Ovary (tissue), 9 donors: Measurements from ENCODE around the gene MOB3A. TPM values are rescaled to one million over a fixed set of nuclear protein-coding genes. Genes with fewer than 3 reads are reported as not detected.

Experiments
- DNase-seq, 5 donors: peaks; one replicate each; pipeline ENCODE4 v3.0.0-alpha.2; 2019 to 2020
- H3K27ac ChIP-seq, 2 donors: fragments of 200-600 bp; one replicate each; pipeline versions ENCODE4 v1.5.1 to v1.8.0; 2019 to 2022
- H3K27me3 ChIP-seq: fragments of 200-600 bp; one replicate; pipeline ENCODE4 v1.8.0; 2022
- H3K36me3 ChIP-seq: fragments of 200-600 bp; sonication (generic); one replicate; pipeline ENCODE4 v1.5.1; 2019
- H3K4me1 ChIP-seq: one replicate; pipeline ENCODE4 v1.8.1; 2013; ENCODE audit warnings: mild to moderate bottlenecking, moderate library complexity; ENCODE audit not compliant: insufficient read depth
- H3K4me3 ChIP-seq: fragments of 200-600 bp; sonication (generic); one replicate; pipeline ENCODE4 v1.5.1; 2017
- H3K9me3 ChIP-seq, 2 donors: fragments of 200-600 bp in 1 of 2; sonication (generic) in 1 of 2; one replicate each; pipeline versions ENCODE4 v1.5.1 to v1.8.1; 2013 to 2019; ENCODE audit warnings: mild to moderate bottlenecking in 1 of 2, moderate library complexity in 1 of 2
- CTCF ChIP-seq, 3 donors: fragments of 450-650 bp in 2 of 3; fragments of 200-600 bp in 1 of 3; IDR thresholded peaks; one replicate each; pipeline versions ENCODE4 v1.5.1 to v1.8.0; 2016 to 2022; ENCODE audit warnings: antibody characterized with exemption in 3 of 3, mild to moderate bottlenecking in 1 of 3
- EP300 ChIP-seq: sonication (generic); formaldehyde crosslinking; IDR thresholded peaks from one replicate; pipeline ENCODE4 v1.6.1; 2017; ENCODE audit warnings: antibody characterized with exemption
- POLR2A ChIP-seq: fragments of 450-650 bp; IDR thresholded peaks from one replicate; pipeline ENCODE4 v1.6.1; 2017; ENCODE audit warnings: antibody characterized with exemption, mild to moderate bottlenecking, moderate library complexity
- WGBS, 3 donors: extraction: QIAGEN DNeasy Blood & Tissue Kit in 1 of 3; methylation state at CpG; one replicate each; pipeline versions ENCODE4 v1.1.5 to v1.1.7; 2013 to 2017; 5-methylcytosine and 5-hydroxymethylcytosine counted together
- intact Hi-C, 4 donors: fragments of 100-400 bp; cut with DNase I; formaldehyde crosslinking; loops; one replicate each; pipeline versions ENCODE4 v1.11.0 to v1.15.1; 2022 to 2023
- polyA plus RNA-seq, 2 donors: library from polyadenylated mRNA; stranded (reverse); fragments of 200-250 nt in 1 of 2; fragments of 350-450 nt in 1 of 2; fragmentation: Illumina TruSeq in 1 of 2; extraction: RNeasy Lipid Tissue Mini Kit (QIAGEN cat#74804) in 1 of 2; gene quantifications; one replicate each; pipeline ENCODE4 v1.2.3, GENCODE V29; 2013 to 2014
- total RNA-seq, 7 donors: library from RNA; depleted of rRNA in 2 of 7; stranded (reverse); fragments of >200 nt in 2 of 7; fragmentation: NEBNext Ultra II Directional in 3 of 7; extraction: Animal tissue kit (Norgen Biotek cat#: 25700) in 3 of 7; gene quantifications; one replicate each; pipeline versions ENCODE4 v1.1.0 to v1.2.4, GENCODE V29; 2016 to 2023
- donor health status: DM: no; HTN: no; CAD: no; lungs with moderate emphysema.
- donor health status: DM: no; HTN: no; CAD: no.
- donor health status: Bipolar disorder and iron deficiency.
- donor health status: DM: yes; HTN: yes; CAD: no.
- donor health status: DM: no; HTN: no; CAD: no.
- donor health status: DM: yes; HTN: yes; CAD: no.

MOB3A gene
- total and polyA plus RNA-seq, 9 donors, result 16.6 to 61.5 (median 44.1) TPM

DNA sequence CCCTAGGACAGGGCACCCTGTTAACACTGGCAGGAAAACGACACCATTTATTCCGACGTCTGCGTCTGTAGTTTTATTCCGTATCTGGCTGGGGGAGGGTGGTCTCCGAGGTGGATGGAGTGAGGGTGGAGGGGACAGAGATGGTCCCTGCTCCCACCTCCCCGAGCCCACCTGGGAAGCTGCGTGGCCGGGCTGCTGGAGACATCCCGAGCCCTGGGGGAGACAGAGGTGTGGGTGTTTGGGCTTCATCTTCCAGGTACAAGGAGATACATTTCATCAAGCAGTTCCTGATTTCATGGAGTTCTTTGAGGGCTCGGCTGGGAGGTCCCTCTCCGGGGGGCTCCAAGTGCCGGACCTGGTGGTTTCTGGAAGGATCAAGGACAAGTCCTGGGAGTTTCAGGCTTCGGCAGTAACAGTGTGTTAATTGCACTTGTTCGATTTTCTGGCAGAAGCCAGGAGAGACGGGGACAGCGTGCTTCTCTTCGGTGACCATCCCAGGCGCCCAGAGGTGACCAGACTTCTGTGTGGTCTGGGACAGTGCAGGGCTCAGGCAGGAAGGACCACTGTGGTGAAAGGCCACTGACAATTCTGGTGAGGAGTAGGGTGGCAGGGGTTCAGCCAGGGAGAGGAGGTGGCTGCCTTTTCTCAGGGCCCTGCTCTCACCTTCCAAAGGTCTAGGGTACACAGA is 25.0 kb downstream of the MOB3A start:
- no peaks in the 10 kb centered on the region for H3K27me3 ChIP-seq
- no peaks in the 10 kb centered on the region for H3K9me3 ChIP-seq
- intact Hi-C loops, result loop anchor here (2.0 to 10.0 kb wide), 5 partner anchors 49 to 144 kb away; partner anchors contain the start of gene BTBD2 (in 1 of the 4)
- H3K4me3 ChIP-seq, result no peak overlapping the region
- H3K4me1 ChIP-seq, result peaks cover 6% of the 10 kb centered on the region
- no peaks in the 10 kb centered on the region for H3K36me3 ChIP-seq
- WGBS, 3 donors, result 71 to 77% (median 73%) methylated on average over 19 of the region's 19 CpGs
- no peak for TF ChIP-seq EP300
- TF ChIP-seq CTCF (IDR thresholded peaks at IDR 0.05), result no peak
- no peak for TF ChIP-seq POLR2A
- H3K27ac ChIP-seq, result peak overlapping the region in 1 of 2 donors; percentile 49
- DNase-seq, result peak in 1 of 5 donors; percentile 25

- intact Hi-C loops, result loop anchor here (2.0 to 10.0 kb wide), 5 partner anchors 48 to 143 kb away; partner anchors contain the start of gene BTBD2 (in 1 of the 4)
- H3K27ac ChIP-seq, result peak overlapping the region in 1 of 2 donors; percentile 49
- no peaks in the 10 kb centered on the region for H3K9me3 ChIP-seq
- H3K36me3 ChIP-seq, result no peaks in the 10 kb centered on the region
- TF ChIP-seq CTCF (IDR thresholded peaks at IDR 0.05) (no peak), POLR2A (no peak), EP300 (no peak)
- peaks cover 6% of the 10 kb centered on the region for H3K4me1 ChIP-seq
- DNase-seq, result peak in 4 of 5 donors; percentile 66 to 73 (median 68)
- 30 to 46% (median 34%) methylated on average over 10 of the region's 10 CpGs for WGBS, 3 donors
- H3K27me3 ChIP-seq, result no peaks in the 10 kb centered on the region
- no peak overlapping the region for H3K4me3 ChIP-seq
These were observed 25.7 kb downstream of the MOB3A start for GRCh38 chr19:2070436-2070827.

DNA sequence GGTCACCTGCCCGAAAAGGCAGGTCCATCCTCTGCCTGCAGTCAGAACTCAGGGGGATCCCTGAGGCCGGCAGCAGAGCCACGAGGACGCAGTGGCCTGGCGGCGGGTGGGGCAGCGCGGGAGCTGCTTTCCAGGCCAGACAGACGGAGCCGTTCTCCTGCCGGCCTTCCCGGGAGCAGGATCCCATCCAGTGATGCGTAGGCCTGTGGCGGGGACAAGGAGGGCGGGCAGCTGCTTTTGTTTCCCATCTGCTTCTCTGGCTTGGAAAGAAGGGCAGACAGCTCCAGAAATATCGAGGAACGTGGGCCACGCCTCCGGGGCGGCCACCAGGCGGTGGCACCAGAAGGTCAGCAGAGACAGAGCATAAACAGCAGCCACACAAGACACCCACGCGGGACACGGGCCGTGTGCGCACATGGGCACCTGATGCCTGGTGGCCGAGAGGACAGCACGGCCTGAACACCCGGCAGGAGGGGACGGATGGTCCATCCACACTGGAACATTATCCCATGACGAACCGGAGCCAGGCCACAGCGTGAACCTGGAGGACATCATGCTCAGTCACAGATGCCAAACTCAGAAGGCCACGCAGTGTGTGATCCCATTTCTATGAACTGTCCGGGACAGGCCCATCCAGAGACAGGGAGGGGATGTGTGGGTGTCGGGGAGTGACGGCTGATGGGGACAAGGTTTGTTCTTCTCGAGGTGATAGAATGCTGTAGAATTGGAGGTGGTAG is 31.2 kb downstream of the MOB3A start:
- WGBS, 3 donors, result 71 to 73% (median 72%) methylated on average over 38 of the region's 38 CpGs
- intact Hi-C loops, result loop anchor here in 1 of 4 donors (10.0 kb wide), 1 partner anchor 130 kb away; no protein-coding TSS in a partner anchor
- H3K4me1 ChIP-seq, result peaks cover 12% of the 10 kb centered on the region
- no peaks in the 10 kb centered on the region for H3K36me3 ChIP-seq
- no peak overlapping the region for H3K4me3 ChIP-seq
- no peaks in the 10 kb centered on the region for H3K27me3 ChIP-seq
- peak overlapping the region in 1 of 2 donors; percentile 16 for H3K27ac ChIP-seq
- H3K9me3 ChIP-seq, result no peaks in the 10 kb centered on the region
- DNase-seq, result peak in 2 of 5 donors; percentile 30 to 32
- TF ChIP-seq POLR2A (no peak), CTCF (IDR thresholded peaks at IDR 0.05) (no peak), EP300 (peak; percentile 51)

GRCh38 chr19:2064395-2064787 is 31.7 kb downstream of the MOB3A start:
- H3K27ac ChIP-seq, result no peak overlapping the region
- H3K4me1 ChIP-seq, result peaks cover 13% of the 10 kb centered on the region

More at GRCh38 chr19:2064395-2064787, 31.7 kb downstream of the MOB3A start:
- intact Hi-C loops, result loop anchor here in 1 of 4 donors (10.0 kb wide), 1 partner anchor 130 kb away; no protein-coding TSS in a partner anchor
- DNase-seq, result peak in 1 of 5 donors; percentile 42
- no peaks in the 10 kb centered on the region for H3K9me3 ChIP-seq
- no peaks in the 10 kb centered on the region for H3K27me3 ChIP-seq
- TF ChIP-seq POLR2A (no peak), EP300 (no peak), CTCF (IDR thresholded peaks at IDR 0.05) (no peak)
- WGBS, 3 donors, result 78 to 88% (median 80%) methylated on average over 13 of the region's 13 CpGs
- no peak overlapping the region for H3K4me3 ChIP-seq
- no peaks in the 10 kb centered on the region for H3K36me3 ChIP-seq
